ENCODE measurements around the gene PACSIN2. TPM values are rescaled to one million over a fixed set of nuclear protein-coding genes. Genes with fewer than 3 reads are reported as not detected.

The PACSIN2 gene
- total RNA-seq, 1 donor from 2014 or later: 87.8 TPM

DNA sequence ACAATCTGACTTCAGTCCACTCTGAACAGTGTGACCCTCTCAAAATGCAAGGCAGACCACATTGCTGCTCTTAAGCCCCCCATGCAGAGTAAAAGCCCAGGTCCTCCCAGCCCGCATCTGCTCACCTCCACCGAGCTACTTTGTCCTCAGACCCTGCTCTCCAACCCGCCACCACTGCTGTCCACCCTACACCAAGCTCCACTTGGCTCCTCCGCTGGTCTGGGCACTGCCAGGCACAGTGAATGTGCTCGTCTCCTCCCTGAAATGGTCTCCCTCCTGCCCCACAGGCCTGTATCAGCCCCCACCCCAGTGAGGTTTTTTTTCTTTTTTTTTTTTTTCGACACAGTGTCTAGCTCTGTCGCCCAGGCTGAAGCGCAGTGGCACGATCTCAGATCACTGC, 90.5 kb downstream of the PACSIN2 start:
- Histone ChIP-seq H3K9ac (ENCODE audit: low read length) (no peak overlapping the region), H3K9me3 (ENCODE audit: insufficient read depth, low read depth, low read length) (no peaks in the 10 kb centered on the region), H3K27ac (ENCODE audit: low read depth, low read length) (no peak overlapping the region), H4K20me1 (ENCODE audit: insufficient read depth, low read length) (peaks cover 70% of the 10 kb centered on the region), H3K4me2 (ENCODE audit: low read length) (no peak overlapping the region), H3K4me3 (ENCODE audit: insufficient read depth, low read depth, low read length) (no peak overlapping the region), H3K36me3 (ENCODE audit: insufficient read depth, low read length) (no peaks in the 10 kb centered on the region), H3K79me2 (ENCODE audit: insufficient read depth, low read length) (peaks cover 80% of the 10 kb centered on the region), H3K27me3 (ENCODE audit: insufficient read depth, low read length) (no peaks in the 10 kb centered on the region), H2AFZ (ENCODE audit: low read depth, low read length) (no peak overlapping the region), H3K4me1 (ENCODE audit: insufficient read depth, low read length) (peaks cover 29% of the 10 kb centered on the region)
- DNase-seq (ENCODE audit: low read depth) (no peak), FAIRE-seq (no peak)
- Mint-ChIP-seq H3K4me1 (ENCODE audit: low read depth, unreplicated experiment) (peaks cover 31% of the 10 kb centered on the region), H3K27ac (ENCODE audit: unreplicated experiment) (peak overlapping the region; percentile 59), H3K36me3 (ENCODE audit: low read depth, unreplicated experiment) (peaks cover 3% of the 10 kb centered on the region), H3K4me3 (ENCODE audit: unreplicated experiment) (no peak overlapping the region), H3K27me3 (ENCODE audit: low read depth, unreplicated experiment) (no peaks in the 10 kb centered on the region), H3K9me3 (ENCODE audit: unreplicated experiment) (no peaks in the 10 kb centered on the region)
- TF ChIP-seq, protein P1, sequence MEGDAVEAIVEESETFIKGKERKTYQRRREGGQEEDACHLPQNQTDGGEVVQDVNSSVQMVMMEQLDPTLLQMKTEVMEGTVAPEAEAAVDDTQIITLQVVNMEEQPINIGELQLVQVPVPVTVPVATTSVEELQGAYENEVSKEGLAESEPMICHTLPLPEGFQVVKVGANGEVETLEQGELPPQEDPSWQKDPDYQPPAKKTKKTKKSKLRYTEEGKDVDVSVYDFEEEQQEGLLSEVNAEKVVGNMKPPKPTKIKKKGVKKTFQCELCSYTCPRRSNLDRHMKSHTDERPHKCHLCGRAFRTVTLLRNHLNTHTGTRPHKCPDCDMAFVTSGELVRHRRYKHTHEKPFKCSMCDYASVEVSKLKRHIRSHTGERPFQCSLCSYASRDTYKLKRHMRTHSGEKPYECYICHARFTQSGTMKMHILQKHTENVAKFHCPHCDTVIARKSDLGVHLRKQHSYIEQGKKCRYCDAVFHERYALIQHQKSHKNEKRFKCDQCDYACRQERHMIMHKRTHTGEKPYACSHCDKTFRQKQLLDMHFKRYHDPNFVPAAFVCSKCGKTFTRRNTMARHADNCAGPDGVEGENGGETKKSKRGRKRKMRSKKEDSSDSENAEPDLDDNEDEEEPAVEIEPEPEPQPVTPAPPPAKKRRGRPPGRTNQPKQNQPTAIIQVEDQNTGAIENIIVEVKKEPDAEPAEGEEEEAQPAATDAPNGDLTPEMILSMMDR (IDR thresholded peaks at IDR 0.05; ENCODE audit: insufficient read depth, low read depth, low read length): no peak
- no peak for TF ChIP-seq EZH2 (IDR thresholded peaks at IDR 0.05; ENCODE audit: insufficient read depth, low read length)

DNA sequence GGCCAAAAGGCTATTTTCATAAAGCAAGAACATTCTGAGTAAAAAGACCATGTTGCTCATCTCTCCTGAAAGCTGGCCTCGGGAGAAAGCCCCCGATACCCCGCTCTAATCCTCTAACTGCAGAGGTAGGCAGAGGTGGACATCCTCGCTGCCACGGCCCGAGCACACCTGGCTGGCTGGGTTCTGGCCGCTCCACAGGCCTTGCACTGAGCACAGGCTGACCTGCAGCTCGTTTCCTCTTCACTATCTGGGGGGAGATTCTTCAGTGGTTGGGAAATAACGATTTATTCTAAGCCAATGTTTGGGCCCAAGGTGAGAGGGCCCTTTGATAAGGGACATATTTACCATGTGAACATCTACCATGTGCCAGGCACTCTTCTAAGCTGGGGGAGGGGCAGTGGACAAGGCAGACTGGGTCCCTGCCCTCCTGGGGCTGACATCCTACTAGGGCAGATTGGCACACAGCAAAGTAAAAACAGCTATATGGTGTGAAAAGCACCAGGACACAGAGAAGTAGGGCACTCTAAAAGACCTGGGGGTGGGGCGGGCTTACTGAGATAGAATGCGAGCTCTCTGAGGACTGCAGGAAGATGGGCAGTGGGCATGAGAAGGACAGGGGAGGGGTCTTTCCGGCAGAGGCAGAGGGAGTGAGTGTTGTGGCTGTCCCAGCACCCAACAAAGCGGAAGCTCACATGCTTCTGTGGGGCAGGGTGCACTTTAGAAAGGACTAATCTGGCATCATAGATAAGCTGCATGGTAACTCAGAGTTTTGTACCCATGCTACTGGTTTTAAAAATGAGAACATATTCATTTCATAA, 92.4 kb downstream of the PACSIN2 start:
- TF ChIP-seq, protein P1 (IDR thresholded peaks at IDR 0.05; ENCODE audit: insufficient read depth, low read depth, low read length): no peak
- no peak for TF ChIP-seq EZH2 (IDR thresholded peaks at IDR 0.05; ENCODE audit: insufficient read depth, low read length)
- H3K9me3 ChIP-seq (ENCODE audit: insufficient read depth, low read depth, low read length): no peaks in the 10 kb centered on the region
- DNase-seq (ENCODE audit: low read depth) (no peak), FAIRE-seq (no peak)
- H3K27ac ChIP-seq (ENCODE audit: low read depth, low read length): peak overlapping the region; percentile 63
- Mint-ChIP-seq H3K27me3 (ENCODE audit: low read depth, unreplicated experiment) (no peaks in the 10 kb centered on the region), H3K9me3 (ENCODE audit: unreplicated experiment) (no peaks in the 10 kb centered on the region), H3K4me3 (ENCODE audit: unreplicated experiment) (no peak overlapping the region), H3K4me1 (ENCODE audit: low read depth, unreplicated experiment) (peaks cover 40% of the 10 kb centered on the region), H3K27ac (ENCODE audit: unreplicated experiment) (peak overlapping the region; percentile 79), H3K36me3 (ENCODE audit: low read depth, unreplicated experiment) (peaks cover 5% of the 10 kb centered on the region)
- no peak overlapping the region for H2AFZ ChIP-seq (ENCODE audit: low read depth, low read length)
- H3K79me2 ChIP-seq (ENCODE audit: insufficient read depth, low read length): peaks cover 78% of the 10 kb centered on the region
- H3K4me3 ChIP-seq (ENCODE audit: insufficient read depth, low read depth, low read length): no peak overlapping the region
- H4K20me1 ChIP-seq (ENCODE audit: insufficient read depth, low read length): peaks cover 71% of the 10 kb centered on the region
- H3K4me2 ChIP-seq (ENCODE audit: low read length): peak overlapping the region; percentile 0
- H3K9ac ChIP-seq (ENCODE audit: low read length): peak overlapping the region; percentile 34
- H3K27me3 ChIP-seq (ENCODE audit: insufficient read depth, low read length): no peaks in the 10 kb centered on the region
- H3K4me1 ChIP-seq (ENCODE audit: insufficient read depth, low read length): peaks cover 29% of the 10 kb centered on the region
- H3K36me3 ChIP-seq (ENCODE audit: insufficient read depth, low read length): no peaks in the 10 kb centered on the region

Measured in astrocyte (in vitro differentiated cells and primary cell).